ENCODE results near the gene PTPN3.

GRCh38 chr9:109520475-109521132 lies 22.5 kb upstream of the PTPN3 start:
- TF ChIP-seq CTCF (conservative IDR thresholded peaks at IDR 0.05; ENCODE audit: low read depth in 2 of 2) (peak; percentile 96 to 99), EZH2 (IDR thresholded peaks at IDR 0.05; ENCODE audit: low read depth, unreplicated experiment) (no peak), POLR2AphosphoS5 (IDR thresholded peaks at IDR 0.05; ENCODE audit: low read depth) (no peak), REST (IDR thresholded peaks at IDR 0.05; ENCODE audit: unreplicated experiment) (no peak), JUNB (IDR thresholded peaks at IDR 0.05; ENCODE audit: unreplicated experiment) (no peak), EZH2phosphoT487 (IDR thresholded peaks at IDR 0.05; ENCODE audit: unreplicated experiment) (no peak), CREB1 (CRISPR knock-in tag; IDR thresholded peaks at IDR 0.05; ENCODE audit: low read depth) (no peak), ZNF331 (CRISPR knock-in tag; IDR thresholded peaks at IDR 0.05; ENCODE audit: low read depth) (no peak), ZNF462 (CRISPR knock-in tag; IDR thresholded peaks at IDR 0.05) (no peak), ZNF114 (CRISPR knock-in tag; IDR thresholded peaks at IDR 0.05) (no peak), ETS1 (IDR thresholded peaks at IDR 0.05) (no peak), NANOG (IDR thresholded peaks at IDR 0.05; ENCODE audit: borderline replicate concordance) (no peak), STAT1 (IDR thresholded peaks at IDR 0.05; ENCODE audit: unreplicated experiment) (no peak)
